Cardiac fibroblast (primary cell): Measurements from ENCODE around the gene SMIM38.

Experiments used
- DNase-seq, 2 donors: peaks; one replicate each; pipeline versions ENCODE4 v3.0.0 to v3.0.0-alpha.2; 2010; ENCODE audit warnings: low read depth in 2 of 2
- H3K4me3 ChIP-seq, 2 donors: replicated peaks in 1 of 2; 1 replicate in 1 of 2; 2 replicates in 1 of 2; pipeline ENCODE4 v1.5.1; 2011; ENCODE audit warnings: low read depth in 2 of 2, low read length in 2 of 2, mild to moderate bottlenecking in 2 of 2, moderate library complexity in 1 of 2
- TF ChIP-seq, protein P1 (sequence below): IDR thresholded peaks from one replicate; pipeline ENCODE4 v1.5.1; 2011; ENCODE audit warnings: low read depth, mild to moderate bottlenecking, low read length, inconsistent platforms

The SMIM38 gene

DNA sequence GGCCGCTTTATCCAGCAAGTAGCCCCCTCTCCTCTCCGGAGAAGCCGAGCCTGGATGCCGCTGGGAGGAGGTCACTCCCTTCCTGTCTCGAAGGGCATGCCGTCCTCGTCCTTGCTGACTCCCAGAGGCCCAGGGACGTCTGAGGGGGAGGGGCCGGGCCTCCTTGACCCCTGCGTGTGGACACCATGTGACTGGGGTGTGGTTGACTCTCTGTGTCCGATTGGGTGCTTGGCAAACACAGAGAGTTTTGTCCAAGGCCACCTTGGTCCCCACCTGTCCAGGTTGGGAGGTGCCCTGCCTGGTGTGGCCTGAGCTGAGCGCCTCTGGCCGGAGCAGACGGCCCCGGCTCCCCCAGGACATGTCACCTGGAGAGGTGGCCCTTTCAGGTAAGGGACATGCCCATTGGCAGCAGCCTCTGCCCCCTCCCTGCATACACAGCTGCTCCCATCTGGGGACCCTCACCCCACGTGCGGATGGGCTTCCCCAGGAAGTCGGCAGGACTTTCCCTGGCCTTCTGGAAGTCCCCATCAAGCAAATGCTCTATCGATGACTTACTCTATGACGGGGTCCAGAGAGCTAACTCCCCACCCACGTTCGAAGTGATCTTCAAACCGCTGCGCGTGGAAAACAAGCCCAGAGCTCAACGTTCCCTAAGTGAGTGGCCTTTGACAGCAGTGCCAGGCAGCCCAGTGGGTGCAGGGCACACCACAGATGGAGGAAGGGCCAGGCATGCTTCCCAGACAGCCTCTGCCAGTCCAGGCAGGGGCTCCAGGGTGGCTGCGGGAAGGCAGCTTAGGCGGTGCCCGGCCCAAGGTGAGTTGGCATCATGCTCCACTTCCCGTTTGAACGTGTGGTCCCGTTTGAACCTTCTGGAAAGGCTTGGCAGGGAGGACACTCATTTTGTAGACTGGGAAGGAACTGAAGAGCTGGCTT is at the start of gene SMIM38:
TSS of gene SMIM38 (plus strand) at position 634 of the 933 bp plus-strand sequence. CDS start 1,912 bp downstream, outside the sequence.
- no peak within 1 kb of the TSS for H3K4me3 ChIP-seq
- no peak for DNase-seq
- TF ChIP-seq, protein P1, sequence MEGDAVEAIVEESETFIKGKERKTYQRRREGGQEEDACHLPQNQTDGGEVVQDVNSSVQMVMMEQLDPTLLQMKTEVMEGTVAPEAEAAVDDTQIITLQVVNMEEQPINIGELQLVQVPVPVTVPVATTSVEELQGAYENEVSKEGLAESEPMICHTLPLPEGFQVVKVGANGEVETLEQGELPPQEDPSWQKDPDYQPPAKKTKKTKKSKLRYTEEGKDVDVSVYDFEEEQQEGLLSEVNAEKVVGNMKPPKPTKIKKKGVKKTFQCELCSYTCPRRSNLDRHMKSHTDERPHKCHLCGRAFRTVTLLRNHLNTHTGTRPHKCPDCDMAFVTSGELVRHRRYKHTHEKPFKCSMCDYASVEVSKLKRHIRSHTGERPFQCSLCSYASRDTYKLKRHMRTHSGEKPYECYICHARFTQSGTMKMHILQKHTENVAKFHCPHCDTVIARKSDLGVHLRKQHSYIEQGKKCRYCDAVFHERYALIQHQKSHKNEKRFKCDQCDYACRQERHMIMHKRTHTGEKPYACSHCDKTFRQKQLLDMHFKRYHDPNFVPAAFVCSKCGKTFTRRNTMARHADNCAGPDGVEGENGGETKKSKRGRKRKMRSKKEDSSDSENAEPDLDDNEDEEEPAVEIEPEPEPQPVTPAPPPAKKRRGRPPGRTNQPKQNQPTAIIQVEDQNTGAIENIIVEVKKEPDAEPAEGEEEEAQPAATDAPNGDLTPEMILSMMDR = no peak

DNA sequence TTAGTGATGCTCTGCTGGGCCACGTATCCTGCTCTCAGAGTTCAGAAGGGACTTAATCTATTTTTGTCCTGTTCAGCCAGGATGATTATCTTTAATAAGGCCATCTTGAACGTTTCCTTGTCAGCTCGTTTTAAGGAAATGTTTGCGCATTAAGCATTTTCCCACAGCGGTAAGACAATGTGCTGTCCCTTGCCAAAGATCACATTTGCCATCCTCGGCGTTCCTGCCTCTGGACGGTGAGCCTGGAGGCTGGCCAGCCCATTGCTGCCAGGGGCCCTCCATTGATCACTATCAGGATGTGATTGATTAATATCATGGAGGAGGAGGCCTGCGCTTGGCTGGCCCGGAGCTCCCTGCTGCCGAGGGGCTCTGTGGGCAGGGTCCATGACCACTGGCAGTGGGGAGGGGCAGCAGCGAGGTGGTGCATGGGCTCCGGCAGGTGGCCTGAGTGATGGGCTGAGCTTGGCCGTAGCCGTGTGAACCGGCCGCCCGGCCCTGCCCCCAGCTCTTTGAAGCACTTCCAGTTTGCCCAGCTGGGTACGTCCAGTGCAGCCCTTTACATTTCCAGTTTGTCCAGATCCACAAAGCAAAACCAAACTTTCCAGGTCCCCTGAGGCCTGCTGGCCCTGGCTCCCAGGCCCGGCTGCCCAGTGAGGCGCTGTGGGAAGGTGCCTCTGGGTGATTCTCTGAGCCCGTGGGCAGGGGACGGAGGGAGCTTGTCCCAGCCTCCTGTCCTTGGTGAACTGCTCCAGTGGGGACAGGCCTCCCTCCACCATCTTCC is 49.5 kb upstream of the SMIM38 start:
- no peak overlapping the region for H3K4me3 ChIP-seq
- TF ChIP-seq, protein P1 = no peak
- no peak for DNase-seq

DNA sequence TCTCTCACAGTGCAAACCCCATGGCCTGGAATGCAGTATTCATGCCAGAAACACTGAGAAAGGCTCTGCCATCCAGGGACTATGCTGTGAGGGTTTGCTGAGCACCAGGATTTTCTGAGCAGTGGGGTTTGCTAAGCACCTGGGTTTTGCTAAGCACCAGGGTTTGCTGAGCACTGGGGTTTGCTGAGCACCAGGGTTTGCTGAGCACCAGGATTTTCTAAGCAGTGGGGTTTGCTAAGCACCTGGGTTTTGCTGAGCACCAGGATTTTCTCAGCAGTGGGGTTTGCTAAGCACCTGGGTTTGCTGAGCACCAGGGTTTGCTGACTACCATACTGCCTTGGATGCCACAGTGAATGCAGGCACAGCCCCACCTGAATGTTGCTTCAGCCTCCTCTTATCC is 48.3 kb upstream of the SMIM38 start:
- no peak overlapping the region for H3K4me3 ChIP-seq
- no peak for DNase-seq
- TF ChIP-seq, protein P1 = no peak

DNA sequence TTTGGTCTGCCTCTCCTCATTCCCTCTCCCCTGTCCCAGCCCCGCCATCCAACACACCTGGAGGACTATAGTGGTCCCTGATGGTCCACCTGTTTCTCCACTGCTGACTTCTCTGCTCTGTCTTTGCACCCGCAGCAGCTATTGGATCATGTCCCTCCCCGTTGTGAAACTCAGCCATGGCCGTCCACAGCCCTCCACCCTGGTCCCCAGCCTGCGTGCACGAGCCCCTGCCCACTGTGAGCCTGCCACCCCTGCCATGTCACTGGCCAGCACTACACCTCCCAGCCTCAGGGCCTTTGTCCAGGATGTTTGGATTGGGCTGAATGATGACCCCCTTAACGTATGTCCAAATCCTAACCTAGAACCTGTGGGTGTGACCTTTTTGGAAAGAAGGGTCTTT is 47.7 kb upstream of the SMIM38 start:
- TF ChIP-seq, protein P1 = no peak
- no peak for DNase-seq
- no peak overlapping the region for H3K4me3 ChIP-seq

DNA sequence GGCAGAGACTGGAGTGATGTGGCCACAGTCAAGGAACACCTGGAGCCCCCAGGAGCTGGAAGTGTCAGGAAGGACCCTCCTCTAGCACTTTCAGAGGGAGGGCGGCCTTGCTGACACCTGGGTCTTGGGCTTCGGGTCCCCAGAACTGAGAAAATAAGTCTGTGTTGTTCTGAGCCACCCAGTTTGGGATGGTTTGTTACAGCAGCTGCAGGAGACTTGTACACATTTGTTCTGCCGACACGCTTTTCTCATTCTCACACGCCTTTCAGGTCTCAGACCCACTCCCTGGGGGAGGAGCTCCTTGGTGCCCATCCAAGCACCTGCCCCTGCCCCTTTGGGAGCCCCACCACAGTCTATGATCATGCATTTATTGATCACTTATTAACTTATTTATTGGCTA is 47.2 kb upstream of the SMIM38 start:
- DNase-seq = no peak
- no peak overlapping the region for H3K4me3 ChIP-seq
- TF ChIP-seq, protein P1 = no peak

DNA sequence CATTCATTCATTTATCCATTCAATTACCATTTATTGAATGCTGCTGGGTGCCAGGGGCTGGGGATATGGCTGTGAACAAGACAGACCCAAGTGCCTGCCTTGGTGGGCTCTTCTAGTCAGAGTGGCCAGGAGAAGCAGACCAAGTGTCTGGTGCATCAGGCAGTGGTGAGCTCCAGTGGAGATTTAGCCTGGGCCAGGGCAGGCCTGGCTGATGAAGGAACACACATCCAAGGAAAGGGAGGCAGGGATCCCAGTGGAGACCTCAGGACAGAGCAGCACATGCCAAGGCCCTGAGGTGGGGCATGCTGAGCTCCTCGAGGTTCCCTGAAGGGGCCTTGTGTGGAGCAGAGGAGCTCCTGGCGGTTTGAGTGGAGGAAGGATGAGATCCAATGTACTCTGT is 46.6 kb upstream of the SMIM38 start:
- no peak overlapping the region for H3K4me3 ChIP-seq
- no peak for DNase-seq
- TF ChIP-seq, protein P1 = no peak
